GM12873 (cell line): ENCODE results near the gene DAB2IP.

ENCODE experiments used
- CTCF ChIP-seq: IDR thresholded peaks from 2 replicates; pipeline ENCODE4 v1.5.1; 2012; ENCODE audit warnings: low read depth, mild to moderate bottlenecking, moderate library complexity, low read length, control low read depth; ENCODE audit not compliant: insufficient read depth; ENCODE audit errors: missing control alignments

DAB2IP gene

GRCh38 chr9:121641224-121641611 lies 10.2 kb upstream of the DAB2IP start:
- TF ChIP-seq CTCF, result no peak

GRCh38 chr9:121642758-121643157 lies 8.7 kb upstream of the DAB2IP start:
- TF ChIP-seq CTCF, result no peak

GRCh38 chr9:121643473-121643872 lies 8.0 kb upstream of the DAB2IP start:
- TF ChIP-seq CTCF, result no peak

- TF ChIP-seq CTCF, result no peak
These were observed 6.4 kb upstream of the DAB2IP start for GRCh38 chr9:121645003-121645402.

- no peak for TF ChIP-seq CTCF
These were observed 5.3 kb upstream of the DAB2IP start for GRCh38 chr9:121645853-121646807.

GRCh38 chr9:121646992-121647391 lies 4.4 kb upstream of the DAB2IP start:
- TF ChIP-seq CTCF, result no peak

GRCh38 chr9:121648172-121648571 lies 3.3 kb upstream of the DAB2IP start:
- no peak for TF ChIP-seq CTCF
